ENCODE measurements around the gene ARL8A. TPM values are rescaled to one million over a fixed set of nuclear protein-coding genes. Genes with fewer than 3 reads are reported as not detected.

Gene ARL8A
- total RNA-seq, 1 experiment from 2014 or later, result 45.6 TPM

DNA sequence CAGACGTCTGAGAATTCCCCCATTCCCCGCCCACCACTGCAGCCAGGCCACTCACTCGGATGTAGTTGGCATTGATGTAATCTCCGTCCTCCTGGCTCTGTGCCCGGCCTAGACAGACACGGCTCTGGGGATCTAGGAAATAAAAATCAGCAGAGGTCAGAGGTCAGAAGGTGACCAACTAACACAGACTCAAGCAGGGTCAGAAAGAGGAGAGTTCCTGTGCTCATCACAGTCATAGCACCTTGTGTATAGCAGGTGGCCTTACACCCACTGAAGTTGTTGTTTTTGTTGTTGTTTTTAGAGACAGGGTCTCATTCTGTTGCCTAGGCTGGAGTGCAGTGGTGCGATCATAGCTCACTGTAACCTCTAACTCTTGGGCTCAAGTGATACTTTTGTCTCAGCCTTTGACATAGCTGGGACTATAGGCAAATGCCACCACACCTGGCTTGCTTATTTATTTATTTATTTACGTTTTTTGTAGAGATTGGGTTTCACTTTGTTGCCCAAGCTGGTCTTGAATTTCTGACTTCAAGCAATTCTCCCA lies 11.0 kb upstream of the ARL8A start:
- Histone ChIP-seq H3K4me1 (ENCODE audit: control insufficient read depth in 1 of 2, insufficient read depth in 2 of 2, low read length in 2 of 2) (peaks cover 17 to 22% of the 10 kb centered on the region in 2 experiments; a peak in 3 of 4 replicates), H3K9me2 (ENCODE audit: insufficient read depth) (no peaks in the 10 kb centered on the region), H4K20me1 (ENCODE audit: insufficient read depth) (no peaks in the 10 kb centered on the region), H3K79me2 (ENCODE audit: insufficient read depth, low read length) (no peaks in the 10 kb centered on the region), H3K4me2 (ENCODE audit: low read length) (peak overlapping the region; percentile 52), H3K9ac (ENCODE audit: low read length) (no peak overlapping the region), H3K27me3 (ENCODE audit: insufficient read depth, low read length) (no peaks in the 10 kb centered on the region), H2AFZ (ENCODE audit: low read depth, low read length, poor library complexity, severe bottlenecking) (peak overlapping the region; percentile 76), H3K36me3 (ENCODE audit: control insufficient read depth in 1 of 2, insufficient read depth in 2 of 2, low read length in 2 of 2) (no peaks in the 10 kb centered on the region), H3K27ac (ENCODE audit: low read depth, low read length) (no peak overlapping the region), H3K9me3 (ENCODE audit: control insufficient read depth in 1 of 2, insufficient read depth in 1 of 2, low read depth in 1 of 2, low read length in 2 of 2) (no peaks in the 10 kb centered on the region), H3K4me3 (replicated peaks in 1 of 2; ENCODE audit: low read depth in 1 of 2, low read length in 2 of 2) (no peak overlapping the region)
- ChIA-PET RAD21 (ENCODE audit: low non-redundant PET in 1 of 2, low total read pairs in 2 of 2, uncharacterized antibody in 2 of 2, unreplicated experiment in 2 of 2) (no interaction called here), POLR2A (interaction anchor here (0.9 kb wide), 1 partner anchor 145 kb away, joined by 4 read pairs; the partner anchor contains the start of gene ELF3), CTCF (interaction anchor here (0.6 to 2.4 kb wide), 23 partner anchors 8 to 1621 kb away, joined by 3 to 13 read pairs (median 4); partner anchors contain the start of genes ARL8A, ELF3, GPR37L1 and LGR6)
- TF ChIP-seq EGR1 (IDR thresholded peaks at IDR 0.05; ENCODE audit: low read depth) (no peak), FOSL1 (IDR thresholded peaks at IDR 0.05; ENCODE audit: low read depth) (no peak), ELF1 (IDR thresholded peaks at IDR 0.05; ENCODE audit: borderline replicate concordance, low read depth) (no peak), TCF7L2 (IDR thresholded peaks at IDR 0.05; ENCODE audit: borderline replicate concordance, extremely low read depth, insufficient read depth, insufficient read length) (no peak), YY1 (IDR thresholded peaks at IDR 0.05; ENCODE audit: extremely low read depth, insufficient replicate concordance, low read depth, low read length) (no peak), EZH2phosphoT487 (IDR thresholded peaks at IDR 0.05; ENCODE audit: borderline replicate concordance) (no peak), POLR2A (IDR thresholded peaks at IDR 0.05; ENCODE audit: borderline replicate concordance, extremely low read depth, insufficient read depth, insufficient read length) (no peak), ZBTB33 (IDR thresholded peaks at IDR 0.05; ENCODE audit: extremely low read depth, insufficient replicate concordance, low read length) (no peak), CEBPB (IDR thresholded peaks at IDR 0.05; ENCODE audit: low read depth) (no peak), ZNF274 (IDR thresholded peaks at IDR 0.05; ENCODE audit: low read depth, low read length) (no peak)
- no TSS peak for BruUV-seq (replicated peaks)
- intact Hi-C loops (cut with micrococcal nuclease), result no loop called here
- DNase-seq (ENCODE audit: low read depth, low spot score), result no peak
- ATAC-seq, result no peak; the same call in 1 of the 2 replicates
